Astrocyte of the cerebellum (primary cell): Measurements from ENCODE around the gene MSRB3.
A peak's percentile ranks its signal among the peaks of the same experiment; 100 is the strongest.

Experiments used
- DNase-seq: peaks from one replicate; pipeline ENCODE4 v3.0.0-alpha.2; 2011; ENCODE audit warnings: low read depth
- H3K4me3 ChIP-seq: 2 replicates; pipeline ENCODE4 v1.5.1; 2011; ENCODE audit warnings: mild to moderate bottlenecking, low read depth, low read length, moderate library complexity
- CTCF ChIP-seq: IDR thresholded peaks from 2 replicates; pipeline ENCODE4 v1.5.1; 2012; ENCODE audit warnings: low read length, low read depth, moderate library complexity, mild to moderate bottlenecking; ENCODE audit errors: missing control alignments
- in situ Hi-C: cut with HindIII; loops from 2 replicates; pipeline ENCODE4 v1.10.0; 2017; ENCODE audit warnings: low sequenced_read_pairs

The MSRB3 gene

GRCh38 chr12:65462484-65462883, 184.0 kb downstream of the MSRB3 start:
- no peak for DNase-seq
- in situ Hi-C loops, result no loop called here
- no peak overlapping the region for H3K4me3 ChIP-seq
- no peak for TF ChIP-seq CTCF

DNA sequence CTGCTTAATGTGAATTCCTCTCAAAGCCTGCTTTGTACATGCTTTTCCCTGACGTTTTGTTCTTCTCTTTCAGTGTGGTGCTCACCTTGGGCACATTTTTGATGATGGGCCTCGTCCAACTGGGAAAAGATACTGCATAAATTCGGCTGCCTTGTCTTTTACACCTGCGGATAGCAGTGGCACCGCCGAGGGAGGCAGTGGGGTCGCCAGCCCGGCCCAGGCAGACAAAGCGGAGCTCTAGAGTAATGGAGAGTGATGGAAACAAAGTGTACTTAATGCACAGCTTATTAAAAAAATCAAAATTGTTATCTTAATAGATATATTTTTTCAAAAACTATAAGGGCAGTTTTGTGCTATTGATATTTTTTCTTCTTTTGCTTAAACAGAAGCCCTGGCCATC, 184.6 kb downstream of the MSRB3 start:
- no peak for DNase-seq
- no peak overlapping the region for H3K4me3 ChIP-seq
- TF ChIP-seq CTCF, result no peak
- in situ Hi-C loops, result no loop called here

DNA sequence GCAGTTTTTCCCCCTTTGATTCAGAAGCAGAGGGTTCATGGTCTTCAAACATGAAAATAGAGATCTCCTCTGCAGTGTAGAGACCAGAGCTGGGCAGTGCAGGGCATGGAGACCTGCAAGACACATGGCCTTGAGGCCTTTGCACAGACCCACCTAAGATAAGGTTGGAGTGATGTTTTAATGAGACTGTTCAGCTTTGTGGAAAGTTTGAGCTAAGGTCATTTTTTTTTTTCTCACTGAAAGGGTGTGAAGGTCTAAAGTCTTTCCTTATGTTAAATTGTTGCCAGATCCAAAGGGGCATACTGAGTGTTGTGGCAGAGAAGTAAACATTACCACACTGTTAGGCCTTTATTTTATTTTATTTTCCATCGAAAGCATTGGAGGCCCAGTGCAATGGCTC, 185.1 kb downstream of the MSRB3 start:
- TF ChIP-seq CTCF, result no peak
- in situ Hi-C loops, result no loop called here
- H3K4me3 ChIP-seq, result no peak overlapping the region
- DNase-seq, result no peak

- TF ChIP-seq CTCF, result no peak
- DNase-seq, result peak; percentile 94
- in situ Hi-C loops, result no loop called here
- H3K4me3 ChIP-seq, result no peak overlapping the region
Observed at GRCh38 chr12:65464930-65465329, 186.4 kb downstream of the MSRB3 start.

GRCh38 chr12:65465766-65466547, 187.5 kb downstream of the MSRB3 start:
- in situ Hi-C loops, result no loop called here
- no peak overlapping the region for H3K4me3 ChIP-seq
- no peak for DNase-seq
- no peak for TF ChIP-seq CTCF

DNA sequence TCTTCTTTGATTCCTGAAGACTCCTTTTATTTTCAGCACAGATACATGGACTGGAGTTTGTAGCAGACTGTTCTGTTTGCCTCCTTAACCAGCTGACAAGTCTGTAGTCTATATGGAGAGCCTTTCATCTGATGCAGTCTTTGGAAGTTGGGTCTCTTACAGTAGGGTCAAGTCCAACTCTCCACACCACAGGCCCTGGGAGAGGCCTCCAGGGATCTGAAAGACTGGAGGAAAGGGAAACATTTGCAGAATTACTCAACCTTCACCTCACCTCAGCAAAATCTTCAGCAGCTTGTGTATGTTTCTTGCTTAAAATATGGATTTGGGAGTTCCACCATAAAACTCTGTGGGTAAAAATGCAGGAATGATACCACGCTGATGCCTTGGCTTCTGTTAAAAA, 188.4 kb downstream of the MSRB3 start:
- in situ Hi-C loops, result no loop called here
- H3K4me3 ChIP-seq, result no peak overlapping the region
- TF ChIP-seq CTCF, result no peak
- no peak for DNase-seq

DNA sequence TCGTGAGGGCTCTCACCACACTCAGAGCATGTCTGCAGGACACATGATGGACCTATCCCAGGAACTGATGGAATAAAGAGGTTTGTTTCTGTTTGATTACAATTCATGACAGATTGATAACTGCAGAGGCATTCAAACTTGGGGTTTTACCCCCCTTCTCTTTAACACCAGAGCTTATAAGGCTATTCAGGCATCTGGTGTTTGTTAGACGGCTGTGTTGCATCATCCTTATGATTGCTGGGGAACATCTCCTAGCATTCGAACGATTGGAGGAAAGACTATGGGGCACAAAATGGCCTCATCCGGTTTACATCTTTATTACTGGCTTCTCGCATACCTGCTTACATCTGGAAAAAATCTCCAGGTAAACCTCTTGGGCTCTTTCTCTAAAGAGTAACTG, 191.8 kb downstream of the MSRB3 start:
- no peak overlapping the region for H3K4me3 ChIP-seq
- in situ Hi-C loops, result no loop called here
- TF ChIP-seq CTCF, result no peak
- DNase-seq, result no peak
